ENCODE results near the gene IRX3. TPM values are rescaled to one million over a fixed set of nuclear protein-coding genes. Genes with fewer than 3 reads are reported as not detected.

IRX3 gene
- 1.4 TPM for total RNA-seq

DNA sequence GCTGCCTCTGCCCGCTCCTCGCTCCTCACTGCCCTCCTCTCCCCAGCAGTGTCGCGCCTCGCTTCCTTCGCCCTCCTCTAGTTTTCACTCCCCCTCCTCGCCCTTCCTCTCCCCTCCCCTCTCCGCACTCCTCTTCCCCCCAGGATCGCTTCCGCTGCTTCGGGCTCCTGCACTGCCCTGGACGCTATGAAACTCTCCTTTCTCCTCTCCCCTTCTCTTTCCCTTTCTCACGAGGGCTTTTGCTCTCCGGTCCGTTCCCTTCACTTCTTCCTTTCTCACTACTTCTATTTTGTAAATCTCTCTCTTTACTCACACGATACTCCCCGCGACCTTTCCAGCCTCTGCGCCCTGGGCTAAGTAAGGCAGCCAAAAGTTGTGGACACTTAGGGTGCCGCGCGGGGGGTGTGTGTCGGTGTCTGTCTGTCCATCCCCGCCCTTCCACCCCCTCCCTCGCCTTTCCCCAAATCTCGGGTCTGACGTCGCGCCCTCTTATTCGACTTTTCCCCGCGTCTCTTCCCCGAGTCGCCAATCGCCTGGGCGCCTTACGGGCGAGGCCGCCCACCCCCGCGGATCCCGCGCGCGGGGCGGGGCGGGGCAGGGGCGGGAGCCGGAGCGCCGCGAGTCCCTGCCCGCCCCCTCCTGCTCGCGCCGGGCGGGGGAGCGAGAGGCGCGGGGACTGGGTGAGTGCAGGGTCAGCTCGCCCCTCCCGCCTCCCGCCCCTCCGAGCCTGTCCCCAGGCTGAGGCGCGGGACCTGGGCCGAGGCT lies at the start of gene IRX3:
Gene IRX3 (minus strand): TSS at position 422 of the 765 bp plus-strand sequence. CDS start 737 bp downstream, outside the sequence.
- peak; percentile 68 for ATAC-seq
- peak; percentile 70 for DNase-seq (ENCODE audit: low spot score)

DNA sequence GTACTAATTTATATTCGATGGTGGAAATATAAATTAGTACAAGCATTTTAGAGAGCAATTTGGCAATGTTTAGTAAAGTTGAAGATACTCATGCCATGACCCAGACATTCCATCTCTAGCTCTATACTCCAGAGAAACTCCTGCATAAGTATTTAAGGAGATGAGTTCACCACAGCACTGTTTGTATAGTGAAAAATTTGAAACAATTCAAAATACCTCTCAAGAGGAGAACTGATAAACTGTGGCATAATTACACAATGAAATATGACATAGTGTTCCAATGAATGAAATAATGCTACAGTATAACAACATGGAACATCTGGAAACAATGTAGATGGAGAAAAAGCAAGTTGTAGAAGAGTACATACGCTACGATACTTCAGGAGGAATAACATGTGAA lies 48.6 kb upstream of the IRX3 start:
- DNase-seq (ENCODE audit: low spot score) (no peak), ATAC-seq (no peak)

DNA sequence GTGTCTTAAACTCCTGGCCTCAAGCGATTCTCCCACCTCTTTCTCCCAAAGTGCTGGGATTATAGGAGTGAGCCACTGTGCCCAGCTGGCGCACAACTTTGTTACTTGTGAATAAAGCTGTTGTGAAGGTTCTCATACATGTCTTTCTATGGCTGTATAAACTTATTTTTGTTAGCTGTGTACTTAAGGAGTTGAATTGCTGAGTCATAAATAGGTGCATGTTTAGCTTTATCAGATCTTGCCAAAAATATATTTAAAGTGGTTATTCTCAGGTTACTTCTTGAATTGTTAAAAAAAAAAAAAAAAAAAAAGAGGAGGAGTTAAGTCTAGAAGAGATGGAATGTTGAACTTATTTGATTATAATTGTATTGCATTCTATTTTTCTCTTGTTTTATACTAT lies 47.6 kb upstream of the IRX3 start:
- no peak for DNase-seq (ENCODE audit: low spot score)
- no peak for ATAC-seq

DNA sequence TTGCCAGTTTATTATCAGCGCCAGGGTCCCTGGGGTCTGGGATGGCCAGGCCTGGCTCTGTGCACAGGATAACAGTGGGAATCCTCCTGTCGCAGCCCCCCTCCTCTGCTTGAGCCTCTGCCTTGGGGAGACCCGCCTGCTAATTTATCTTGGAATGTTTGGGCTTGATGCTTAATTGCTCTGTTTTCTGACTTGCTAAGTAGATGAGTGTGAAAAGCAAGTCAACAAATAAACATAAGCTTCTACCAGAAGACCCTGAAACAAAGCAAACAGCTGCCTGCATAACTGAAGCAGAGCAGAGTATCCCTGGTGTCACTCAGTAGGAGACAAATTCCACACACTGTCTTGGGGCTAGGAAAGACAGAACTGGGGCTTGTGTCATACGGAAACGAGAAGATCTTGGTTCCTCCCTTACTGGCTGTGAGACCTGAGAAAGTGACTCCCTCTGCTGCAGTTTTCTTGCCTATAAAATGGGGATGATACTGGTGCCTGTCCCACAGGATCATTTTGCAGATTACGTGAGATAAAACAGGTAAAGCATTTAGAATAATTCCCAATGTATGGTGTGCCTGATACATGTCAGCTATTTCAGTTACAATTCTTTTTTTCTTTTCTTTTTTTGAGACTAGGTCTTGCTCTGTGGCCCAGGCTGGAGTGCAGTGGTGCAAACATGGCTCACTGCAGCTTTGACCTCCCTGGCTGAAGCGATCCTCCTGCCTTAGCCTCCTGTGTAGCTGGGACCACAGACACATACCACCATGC lies 44.8 kb upstream of the IRX3 start:
- DNase-seq (ENCODE audit: low spot score), result no peak
- no peak for ATAC-seq

DNA sequence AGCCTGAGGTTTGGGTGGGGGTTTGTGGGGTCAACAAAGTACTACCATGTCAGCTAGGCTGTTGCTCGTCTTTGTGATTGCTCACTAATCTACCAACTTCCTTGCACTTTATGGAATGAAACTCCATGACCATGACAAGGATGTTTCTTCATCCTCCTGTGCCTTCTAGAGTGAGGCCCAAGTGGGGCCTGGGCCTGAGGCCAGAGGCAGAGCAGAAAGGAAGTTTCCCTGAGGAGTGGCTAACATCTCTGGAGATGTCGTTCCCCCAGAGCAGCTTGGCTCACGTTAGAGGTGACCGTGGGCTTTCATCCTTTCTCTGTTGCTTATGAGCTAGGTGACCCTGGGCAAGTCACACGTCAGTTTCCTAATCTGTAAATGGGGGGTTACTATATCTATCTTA lies 41.0 kb upstream of the IRX3 start:
- DNase-seq (ENCODE audit: low spot score) (no peak), ATAC-seq (no peak)

DNA sequence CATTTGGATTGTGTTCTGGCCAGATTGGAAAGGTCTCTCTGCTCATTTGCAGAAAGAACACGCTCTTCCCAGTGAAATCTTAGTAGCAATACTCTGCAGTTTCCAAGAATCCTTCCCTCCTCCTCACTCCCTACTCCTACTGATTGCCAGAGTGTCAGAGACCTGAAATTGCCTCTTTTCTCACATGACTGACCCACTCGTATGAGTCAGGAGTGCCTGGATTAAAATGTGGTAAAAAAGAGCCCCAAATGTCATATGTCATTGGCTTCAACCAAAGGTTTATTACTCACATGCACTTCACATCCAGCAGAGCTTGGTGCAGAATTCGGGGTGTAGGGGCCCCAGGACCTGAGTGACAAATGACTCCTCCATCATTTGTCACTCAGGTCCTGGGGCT lies 39.7 kb upstream of the IRX3 start:
- DNase-seq (ENCODE audit: low spot score) (no peak), ATAC-seq (no peak)

DNA sequence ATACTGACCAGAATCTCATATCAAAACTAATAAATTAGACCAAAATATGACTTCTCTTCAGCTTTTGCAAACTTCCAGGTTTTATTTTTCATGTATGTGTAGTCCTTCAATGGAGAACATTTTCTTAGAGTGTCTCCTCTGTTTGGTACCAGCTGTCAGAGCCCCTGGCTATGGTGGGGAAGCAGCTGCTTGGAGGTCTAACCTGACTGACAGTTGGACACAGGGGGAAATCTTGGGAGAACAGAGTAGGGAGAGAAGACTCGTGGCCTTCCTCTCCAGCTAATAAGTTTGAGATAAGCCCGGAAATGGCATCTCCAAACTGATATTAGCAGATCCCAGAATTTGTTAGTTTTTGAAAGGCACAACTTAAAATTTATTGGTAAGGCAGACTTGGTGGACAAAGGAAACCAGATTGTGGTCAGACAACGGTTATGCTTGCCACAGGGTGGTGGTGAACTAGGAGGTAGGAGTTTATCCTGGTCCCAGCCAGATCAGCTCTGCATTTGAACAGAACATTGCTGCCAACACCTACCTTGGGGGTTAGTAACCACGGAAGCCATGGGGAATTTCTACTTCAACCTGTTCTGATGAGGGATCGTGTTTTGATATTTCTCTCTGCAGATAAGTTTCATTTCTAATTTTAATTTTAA lies 39.2 kb upstream of the IRX3 start:
- DNase-seq (ENCODE audit: low spot score), result no peak
- no peak for ATAC-seq

DNA sequence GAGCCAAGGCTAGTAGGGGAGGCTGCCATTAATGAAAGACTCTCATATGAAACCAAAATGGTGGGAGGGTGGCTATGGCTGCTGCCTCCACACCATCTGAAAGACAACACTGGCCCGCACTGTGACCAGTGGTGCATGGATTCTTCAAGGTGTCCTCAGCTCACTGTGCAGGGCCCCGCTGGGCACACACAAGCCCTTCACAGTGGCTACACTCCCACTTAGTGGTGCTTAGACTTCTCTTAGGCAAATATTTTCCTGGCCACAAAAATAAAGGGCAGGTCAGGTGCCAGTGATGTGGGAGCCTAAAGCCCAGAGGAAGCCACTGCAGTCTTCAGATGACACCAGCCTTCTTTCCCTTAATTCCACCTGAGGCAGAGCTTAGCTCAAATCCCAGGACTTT lies 38.1 kb upstream of the IRX3 start:
- no peak for ATAC-seq
- DNase-seq (ENCODE audit: low spot score), result no peak

DNA sequence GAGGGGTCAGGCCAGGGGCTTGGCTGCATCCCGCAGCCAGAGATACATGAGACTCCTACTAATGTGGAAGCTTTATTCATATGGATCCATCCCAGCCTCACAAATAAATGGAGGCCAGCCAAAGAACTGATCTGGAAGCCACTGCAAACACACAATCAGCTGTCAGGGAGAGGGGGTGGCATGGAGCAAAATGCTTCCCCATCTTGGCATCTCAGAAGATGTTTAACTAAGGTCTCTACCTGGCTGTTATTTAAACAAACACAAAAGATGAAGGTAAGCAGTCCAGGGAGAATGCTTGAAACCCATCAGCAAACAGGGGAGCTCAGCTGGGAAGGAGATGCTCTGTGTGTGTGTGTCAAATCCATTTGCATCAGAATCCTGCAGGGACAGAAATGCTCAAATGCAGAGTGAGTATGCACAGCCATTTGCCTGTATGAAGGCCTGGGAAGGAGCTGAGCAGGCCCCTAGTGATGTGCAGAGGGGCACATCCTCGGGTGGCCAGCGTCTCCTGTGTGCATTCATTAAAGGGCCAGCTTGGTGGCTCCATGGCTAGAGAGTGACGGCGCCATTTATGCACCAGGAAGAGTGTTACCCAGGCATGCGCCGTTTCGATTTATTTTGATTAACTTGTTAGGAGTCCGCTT lies 34.2 kb upstream of the IRX3 start:
- no peak for ATAC-seq
- no peak for DNase-seq (ENCODE audit: low spot score)

DNA sequence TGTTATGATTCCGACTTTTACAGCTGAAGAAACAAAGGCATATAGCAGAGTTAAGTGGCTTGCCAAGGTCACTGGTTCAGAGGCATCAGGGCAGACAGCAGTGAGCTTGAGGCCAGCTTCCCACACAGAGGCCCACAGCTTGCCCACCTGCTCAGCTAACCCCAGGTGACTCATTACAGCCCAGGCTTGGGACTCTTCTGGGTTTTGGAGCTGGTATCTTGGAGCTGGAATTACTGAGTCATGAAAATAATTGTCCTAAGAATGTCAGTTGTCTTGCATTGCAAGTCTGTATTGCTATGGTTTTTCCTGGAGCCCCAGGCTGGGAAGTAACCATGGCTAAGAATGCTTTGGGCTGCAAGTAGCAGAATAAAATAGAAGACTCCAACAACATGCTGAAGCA lies 32.4 kb upstream of the IRX3 start:
- ATAC-seq (no peak), DNase-seq (ENCODE audit: low spot score) (no peak)

DNA sequence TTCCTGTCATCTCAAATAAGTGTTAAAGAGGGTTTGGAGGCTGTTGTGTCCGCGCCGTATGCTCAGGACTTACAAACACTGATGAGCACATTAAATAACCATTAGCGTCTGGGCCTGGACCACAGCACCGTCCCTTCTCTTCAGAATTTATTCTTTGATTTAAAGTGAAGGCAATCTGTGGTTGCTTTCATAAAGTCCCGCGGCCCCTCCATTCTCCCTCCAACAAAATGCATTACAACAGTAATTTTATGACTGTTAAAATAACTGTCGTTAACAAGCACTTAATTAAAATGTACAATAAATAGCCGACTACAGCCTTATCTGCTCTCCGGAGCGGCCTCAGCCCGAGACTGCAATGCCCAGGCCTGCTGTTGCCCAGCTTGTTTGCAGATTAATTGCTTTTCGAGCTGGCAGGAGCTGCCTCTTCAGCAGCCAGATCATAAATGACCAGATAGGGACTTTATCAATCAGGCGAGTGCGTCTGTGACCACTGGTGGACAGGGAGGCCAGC lies 30.6 kb upstream of the IRX3 start:
- ATAC-seq (no peak), DNase-seq (ENCODE audit: low spot score) (no peak)

DNA sequence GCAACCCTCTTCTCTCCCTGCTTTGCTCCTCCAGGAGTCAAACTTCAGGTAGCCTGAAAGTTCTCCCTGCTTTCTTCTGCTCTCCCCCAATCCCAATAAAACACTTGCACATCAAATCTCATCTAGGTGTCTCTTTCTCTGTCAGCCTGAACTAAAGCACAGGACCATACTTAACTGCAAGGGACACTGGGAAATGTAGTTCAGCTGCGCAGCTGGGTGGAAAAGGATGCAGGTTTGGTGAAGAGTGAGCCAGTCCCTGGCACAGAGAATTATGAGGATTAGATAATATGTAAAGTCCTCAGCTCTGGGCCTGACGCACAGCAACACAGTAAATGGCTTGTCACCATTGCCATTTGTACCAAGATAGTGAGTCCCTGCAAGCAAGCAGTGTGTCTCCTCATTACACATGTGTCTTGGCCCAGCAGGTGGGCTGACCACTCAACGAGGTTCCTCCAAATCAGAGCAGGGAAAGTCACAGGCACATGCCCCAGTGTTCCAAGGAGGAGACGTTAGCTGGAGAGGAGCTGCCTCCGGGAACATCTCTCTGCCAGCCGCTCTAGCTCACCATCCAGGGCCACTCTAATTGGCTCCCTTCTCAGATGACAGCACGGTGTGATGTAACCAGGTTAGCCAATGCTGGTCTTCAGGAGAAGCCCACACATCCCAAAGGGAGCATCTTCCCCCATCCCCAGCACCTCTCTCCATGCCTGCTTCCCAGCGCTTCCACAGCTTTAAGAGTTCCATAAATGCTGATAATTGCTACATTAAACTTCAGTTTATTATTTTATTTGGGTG lies 29.7 kb upstream of the IRX3 start:
- ATAC-seq (no peak), DNase-seq (ENCODE audit: low spot score) (no peak)

DNA sequence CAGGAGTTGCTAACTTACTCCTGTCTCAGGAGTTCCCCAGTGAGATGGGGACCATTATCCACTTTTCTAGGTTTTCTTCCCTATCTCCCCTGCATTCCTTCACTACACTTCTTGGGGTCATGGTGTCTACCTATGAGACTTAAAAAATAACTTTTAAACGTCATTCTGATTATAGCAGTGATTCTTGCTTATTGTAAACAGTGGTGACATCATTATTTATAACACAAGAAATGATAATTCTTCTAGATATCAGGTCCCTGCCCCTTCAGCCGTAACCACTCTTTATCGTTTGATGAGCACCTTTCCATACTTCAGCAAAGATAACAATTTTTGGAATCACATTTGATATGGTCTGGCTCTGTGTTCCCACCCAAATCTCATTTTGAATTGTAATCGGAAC lies 27.2 kb upstream of the IRX3 start:
- ATAC-seq, result no peak
- no peak for DNase-seq (ENCODE audit: low spot score)

DNA sequence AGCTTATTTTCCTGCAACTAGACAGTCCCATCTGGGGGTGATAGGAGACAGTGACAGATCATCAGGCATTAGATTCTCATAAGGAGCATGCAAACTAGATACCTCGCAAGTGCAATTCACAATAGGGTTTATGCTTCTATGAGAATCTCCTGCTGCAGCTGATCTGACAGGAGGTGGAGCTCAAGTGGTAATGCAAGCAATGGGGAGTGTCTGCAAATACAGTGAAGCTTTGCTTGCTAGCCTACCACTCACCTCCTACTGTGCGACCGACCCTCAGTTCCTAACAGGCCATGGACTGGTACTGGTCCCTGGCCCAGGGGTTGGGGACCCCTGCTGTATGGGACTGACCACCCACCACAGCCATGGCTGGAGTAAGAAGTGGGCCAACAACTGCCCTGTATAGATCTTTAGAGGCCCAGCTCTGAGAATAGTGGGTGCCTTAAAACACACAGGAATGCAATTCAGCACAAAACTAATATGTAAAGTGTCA lies 26.0 kb upstream of the IRX3 start:
- no peak for DNase-seq (ENCODE audit: low spot score)
- ATAC-seq, result no peak

DNA sequence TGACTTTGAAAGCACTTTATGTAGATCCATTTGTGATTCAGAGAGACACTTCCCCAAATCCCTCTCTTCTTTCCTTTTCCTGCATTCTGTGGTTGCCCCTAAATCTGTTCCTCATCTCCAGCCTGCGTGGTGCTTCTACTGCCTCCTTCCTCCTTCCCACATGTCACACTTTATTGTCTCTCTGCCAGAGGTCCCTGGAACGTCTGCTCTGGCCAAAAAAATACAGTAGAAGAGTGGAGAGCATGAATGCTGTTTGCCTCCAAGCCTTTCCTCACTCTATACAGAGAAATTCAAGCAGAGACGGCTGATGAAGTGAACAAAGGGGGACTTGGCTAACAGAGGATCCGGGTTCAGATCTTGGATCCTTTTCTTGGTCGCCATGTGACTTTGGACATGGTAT lies 22.8 kb upstream of the IRX3 start:
- no peak for ATAC-seq
- DNase-seq (ENCODE audit: low spot score), result no peak

DNA sequence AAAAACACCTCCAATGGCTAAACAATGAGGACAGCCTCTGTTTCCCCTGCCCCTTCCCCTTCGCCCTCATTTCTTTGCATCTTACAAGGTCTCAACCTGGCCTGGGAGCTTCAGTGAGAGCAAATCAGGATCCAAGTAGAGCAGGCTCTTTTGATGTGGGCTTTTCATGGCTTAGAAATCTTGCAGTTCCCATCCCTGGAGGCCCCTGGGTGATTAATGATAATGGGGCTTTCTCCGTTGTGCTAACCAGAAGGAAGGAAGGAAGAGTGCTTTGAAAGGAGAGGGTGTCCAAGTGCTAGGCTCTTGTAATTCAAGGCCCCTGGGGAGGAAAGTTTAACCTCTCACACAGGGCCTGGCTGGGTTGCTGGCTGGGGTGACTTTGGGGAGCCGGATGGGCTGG lies 18.5 kb upstream of the IRX3 start:
- DNase-seq (ENCODE audit: low spot score) (no peak), ATAC-seq (no peak)

DNA sequence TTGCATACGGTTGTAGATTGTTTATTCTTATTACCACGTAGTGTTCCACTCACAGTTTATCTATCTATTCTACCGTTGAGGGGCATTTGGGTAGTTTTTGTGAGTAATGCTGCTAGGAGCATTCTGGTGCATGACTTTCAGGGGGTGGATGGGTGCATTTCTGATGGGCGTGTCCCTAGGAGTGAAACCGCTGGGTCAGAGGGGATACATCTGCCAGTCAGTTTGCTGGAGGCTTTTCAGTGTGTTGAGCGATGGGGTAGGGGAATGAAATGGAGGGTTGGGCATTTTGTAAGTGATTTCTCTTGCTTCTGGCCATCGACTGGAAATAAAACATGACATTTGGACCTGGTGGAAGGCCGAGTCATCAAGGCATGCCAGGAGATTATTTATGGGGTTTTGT lies 17.0 kb upstream of the IRX3 start:
- DNase-seq (ENCODE audit: low spot score) (no peak), ATAC-seq (no peak)

DNA sequence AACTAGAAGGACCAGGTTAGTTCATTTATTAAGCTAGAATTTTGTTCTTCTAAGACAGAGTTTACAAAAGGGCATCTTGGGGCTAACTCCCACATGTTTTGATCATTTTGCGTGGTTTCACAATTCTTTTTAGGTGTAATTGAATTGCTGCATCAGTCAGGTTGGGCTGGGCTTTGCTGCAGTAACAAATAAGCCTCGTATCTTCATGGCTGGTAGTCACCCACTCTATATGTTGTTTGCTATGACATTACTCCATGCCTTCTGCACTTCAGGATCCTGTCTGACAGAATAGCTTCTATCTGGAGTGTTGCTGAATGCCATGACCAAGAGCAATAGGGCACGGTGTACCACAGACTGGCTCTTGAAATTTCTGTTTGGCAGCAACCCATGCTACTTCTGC lies 10.6 kb upstream of the IRX3 start:
- ATAC-seq (no peak), DNase-seq (ENCODE audit: low spot score) (no peak)

DNA sequence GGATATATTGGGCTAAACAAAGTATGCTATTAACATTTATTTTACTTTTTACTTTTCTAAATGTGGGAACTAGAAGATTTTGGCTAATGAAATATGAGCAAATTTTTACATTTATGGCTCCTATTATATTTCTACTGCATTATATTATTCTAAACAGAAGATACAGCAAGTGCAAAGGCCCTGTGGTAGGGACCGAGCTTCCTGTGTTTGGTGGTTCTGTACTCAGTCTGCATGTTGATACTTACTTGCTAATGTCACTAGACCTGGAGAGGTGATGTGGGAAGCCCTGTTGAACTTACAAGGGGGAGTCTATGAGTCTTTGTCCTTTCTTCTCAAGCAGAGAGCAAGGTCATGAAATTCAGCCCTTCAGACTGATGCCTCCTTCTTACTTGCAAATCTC lies 10.0 kb upstream of the IRX3 start:
- no peak for DNase-seq (ENCODE audit: low spot score)
- ATAC-seq, result no peak

Measured in left lobe of liver (tissue), 2 donors.